ENCODE measurements around the gene PRKCH.

GRCh38 chr14:61591862-61592261 is 270.5 kb downstream of the PRKCH start:
- no peak for TF ChIP-seq CTCF (conservative IDR thresholded peaks at IDR 0.05; ENCODE audit: low read length)
- no peak for TF ChIP-seq EZH2phosphoT487 (IDR thresholded peaks at IDR 0.05; ENCODE audit: borderline replicate concordance)

Measured in Loucy (cell line).